HG03460 (cell line): ENCODE measurements around the gene CFAP157.

ENCODE experiments used
- ATAC-seq: cut with Tn5 transposase; IDR thresholded peaks from one replicate; pipeline ENCODE4 v1.9.1; 2021; ENCODE audit not compliant: unreplicated experiment

Gene CFAP157

GRCh38 chr9:127758843-127759242 lies 52.1 kb downstream of the CFAP157 start:
- ATAC-seq: no peak

GRCh38 chr9:127761061-127761460 lies 54.3 kb downstream of the CFAP157 start:
- ATAC-seq: no peak

- ATAC-seq: no peak
Observed at GRCh38 chr9:127761491-127761956, 54.7 kb downstream of the CFAP157 start.

GRCh38 chr9:127762111-127762676 lies 55.4 kb downstream of the CFAP157 start:
- ATAC-seq: no peak

GRCh38 chr9:127763918-127764384 lies 57.2 kb downstream of the CFAP157 start:
- ATAC-seq: no peak

- ATAC-seq: no peak
Observed at GRCh38 chr9:127765418-127765817, 58.6 kb downstream of the CFAP157 start.
